NCI-H2107 (cell line): ENCODE measurements around the gene CPOX.

Experiments used
- DNase-seq: peaks from one replicate; lab custom pipeline; 2025; lab: John Stamatoyannopoulos, UW

CPOX gene

DNA sequence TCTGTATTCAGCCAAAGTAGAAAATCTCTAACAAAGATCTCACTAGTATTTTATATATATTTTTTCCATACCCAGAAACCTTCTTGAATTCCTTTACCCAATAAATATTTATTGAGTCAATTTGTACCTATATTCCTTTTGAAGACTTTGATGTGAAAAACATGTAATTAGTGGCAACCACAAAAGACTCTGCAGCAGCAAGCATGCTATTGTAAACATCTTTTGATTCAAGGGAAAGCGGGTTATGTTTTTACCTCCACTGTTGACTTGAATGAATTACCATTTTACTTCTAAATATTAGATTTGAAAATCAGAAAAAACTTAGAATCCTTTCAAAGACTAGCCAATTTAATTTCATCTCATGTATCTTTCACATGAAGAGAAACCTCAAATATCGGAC lies 59.2 kb downstream of the CPOX start:
- DNase-seq, result no peak

DNA sequence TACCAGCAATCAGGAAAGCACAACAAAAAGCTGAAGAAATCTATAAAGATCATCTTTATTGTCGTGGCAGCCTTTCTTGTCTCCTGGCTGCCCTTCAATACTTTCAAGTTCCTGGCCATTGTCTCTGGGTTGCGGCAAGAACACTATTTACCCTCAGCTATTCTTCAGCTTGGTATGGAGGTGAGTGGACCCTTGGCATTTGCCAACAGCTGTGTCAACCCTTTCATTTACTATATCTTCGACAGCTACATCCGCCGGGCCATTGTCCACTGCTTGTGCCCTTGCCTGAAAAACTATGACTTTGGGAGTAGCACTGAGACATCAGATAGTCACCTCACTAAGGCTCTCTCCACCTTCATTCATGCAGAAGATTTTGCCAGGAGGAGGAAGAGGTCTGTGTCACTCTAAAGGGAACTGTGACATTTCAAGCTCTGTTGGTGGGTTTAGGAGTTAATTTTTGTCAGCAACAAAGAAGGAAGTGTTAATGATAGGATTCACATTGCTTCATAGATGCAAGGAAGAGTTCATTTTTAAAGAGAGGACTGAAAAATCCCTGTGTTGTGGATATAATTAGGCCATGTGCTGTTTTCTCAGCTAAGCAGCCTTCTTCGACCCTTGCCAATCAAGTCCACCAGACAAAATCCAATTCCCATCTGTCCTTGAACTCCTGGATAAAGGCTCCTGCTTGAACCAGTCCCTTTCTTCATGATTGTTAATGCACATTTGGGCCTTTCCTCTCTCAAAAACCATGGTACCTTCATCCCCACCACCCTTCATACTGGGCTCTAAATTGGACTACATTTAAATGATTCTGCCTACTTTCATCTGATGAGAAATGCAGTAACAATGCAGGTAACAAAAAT lies 60.5 kb downstream of the CPOX start:
- DNase-seq, result no peak

DNA sequence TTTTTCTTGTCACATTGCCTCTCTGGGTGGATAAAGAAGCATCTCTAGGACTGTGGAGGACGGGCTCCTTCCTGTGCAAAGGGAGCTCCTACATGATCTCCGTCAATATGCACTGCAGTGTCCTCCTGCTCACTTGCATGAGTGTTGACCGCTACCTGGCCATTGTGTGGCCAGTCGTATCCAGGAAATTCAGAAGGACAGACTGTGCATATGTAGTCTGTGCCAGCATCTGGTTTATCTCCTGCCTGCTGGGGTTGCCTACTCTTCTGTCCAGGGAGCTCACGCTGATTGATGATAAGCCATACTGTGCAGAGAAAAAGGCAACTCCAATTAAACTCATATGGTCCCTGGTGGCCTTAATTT lies 61.2 kb downstream of the CPOX start:
- DNase-seq, result no peak

DNA sequence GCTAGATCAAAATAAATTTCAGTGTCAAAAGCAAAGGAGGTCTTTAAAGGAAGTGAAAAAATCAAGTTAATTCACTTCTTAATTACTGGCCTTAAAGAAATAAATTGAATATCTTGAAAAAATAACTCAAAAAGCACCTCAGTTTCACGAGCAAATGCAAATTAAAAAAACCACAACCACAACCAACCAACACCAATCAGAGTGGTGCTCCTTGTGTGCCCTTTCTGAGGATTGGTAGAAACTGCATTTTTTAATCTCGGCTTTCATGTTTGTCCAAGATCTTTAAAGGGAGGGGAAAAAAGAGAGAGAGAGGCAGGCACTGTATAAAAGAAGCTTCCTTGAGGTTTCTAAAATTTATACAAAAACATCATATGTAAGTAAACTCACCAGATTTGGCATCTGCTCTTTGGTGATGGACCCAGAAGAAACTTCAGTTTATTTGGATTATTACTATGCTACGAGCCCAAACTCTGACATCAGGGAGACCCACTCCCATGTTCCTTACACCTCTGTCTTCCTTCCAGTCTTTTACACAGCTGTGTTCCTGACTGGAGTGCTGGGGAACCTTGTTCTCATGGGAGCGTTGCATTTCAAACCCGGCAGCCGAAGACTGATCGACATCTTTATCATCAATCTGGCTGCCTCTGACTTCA lies 61.7 kb downstream of the CPOX start, which contains the start of gene GPR15:
Gene GPR15 (plus strand): TSS at position 357 of the 653 bp plus-strand sequence. CDS start 56 bp downstream, at position 413.
- no peak for DNase-seq

DNA sequence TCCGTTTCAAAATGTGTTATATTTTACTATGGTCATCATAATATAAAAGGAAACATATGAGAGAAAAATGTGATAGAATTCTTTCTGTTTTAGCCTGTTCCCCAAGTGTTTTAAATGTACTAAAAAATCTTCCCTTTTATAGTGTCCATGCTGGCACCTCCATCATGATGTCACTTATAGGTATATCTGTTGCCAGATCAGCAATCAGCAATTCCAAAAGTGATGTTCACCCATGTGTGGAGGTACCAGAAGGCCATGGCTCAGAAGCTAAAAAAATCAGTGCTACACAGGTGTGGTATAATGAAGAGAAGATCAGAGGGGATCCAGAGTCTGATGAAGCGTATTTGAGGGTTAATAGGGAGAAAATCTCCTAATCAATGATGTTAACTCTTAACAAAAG lies 62.7 kb downstream of the CPOX start:
- no peak for DNase-seq

DNA sequence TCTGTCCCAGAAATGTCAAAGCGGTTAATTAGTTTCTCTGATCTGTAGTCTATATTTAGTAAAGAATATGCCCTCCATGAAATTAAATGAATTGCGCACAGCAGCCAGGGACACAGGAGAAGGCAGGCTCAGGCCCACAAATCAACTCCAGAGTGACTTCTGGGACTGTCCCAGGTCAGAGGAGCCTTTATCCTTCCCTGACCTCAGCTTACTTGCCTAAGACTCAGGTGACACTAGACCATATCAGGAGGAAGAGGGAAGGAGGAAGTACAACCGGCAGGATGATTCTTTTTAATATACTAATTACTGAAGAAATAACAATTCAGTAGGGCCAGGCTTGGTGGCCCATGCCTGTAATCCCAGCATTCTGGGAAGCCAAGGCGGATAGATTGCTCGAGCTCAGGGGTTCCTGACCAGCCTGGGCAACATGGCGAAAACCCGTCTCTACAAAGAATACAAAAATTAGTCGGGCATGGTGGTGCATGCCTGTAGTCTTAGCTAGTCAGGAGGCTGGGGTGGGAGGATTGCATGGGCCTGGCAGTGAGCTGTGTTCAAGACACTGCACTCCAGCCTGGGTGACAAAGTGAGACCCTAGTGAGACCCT lies 63.5 kb downstream of the CPOX start:
- DNase-seq, result no peak
